ENCODE measurements around the gene BORCS5. TPM values are rescaled to one million over a fixed set of nuclear protein-coding genes. Genes with fewer than 3 reads are reported as not detected.

The BORCS5 gene
- total RNA-seq, 1 donor from 2014 or later, result 8.7 TPM

GRCh38 chr12:12387501-12387900 lies 30.6 kb downstream of the BORCS5 start:
- Histone ChIP-seq H3K4me3 (no peak overlapping the region), H3K27me3 (ENCODE audit: low read depth) (no peaks in the 10 kb centered on the region), H3K36me3 (no peaks in the 10 kb centered on the region), H3K27ac (replicated peaks) (no peak overlapping the region), H3K9me3 (replicated peaks) (no peaks in the 10 kb centered on the region), H3K4me1 (peaks cover 9% of the 10 kb centered on the region)
- no peak for DNase-seq
- TF ChIP-seq, protein P1, sequence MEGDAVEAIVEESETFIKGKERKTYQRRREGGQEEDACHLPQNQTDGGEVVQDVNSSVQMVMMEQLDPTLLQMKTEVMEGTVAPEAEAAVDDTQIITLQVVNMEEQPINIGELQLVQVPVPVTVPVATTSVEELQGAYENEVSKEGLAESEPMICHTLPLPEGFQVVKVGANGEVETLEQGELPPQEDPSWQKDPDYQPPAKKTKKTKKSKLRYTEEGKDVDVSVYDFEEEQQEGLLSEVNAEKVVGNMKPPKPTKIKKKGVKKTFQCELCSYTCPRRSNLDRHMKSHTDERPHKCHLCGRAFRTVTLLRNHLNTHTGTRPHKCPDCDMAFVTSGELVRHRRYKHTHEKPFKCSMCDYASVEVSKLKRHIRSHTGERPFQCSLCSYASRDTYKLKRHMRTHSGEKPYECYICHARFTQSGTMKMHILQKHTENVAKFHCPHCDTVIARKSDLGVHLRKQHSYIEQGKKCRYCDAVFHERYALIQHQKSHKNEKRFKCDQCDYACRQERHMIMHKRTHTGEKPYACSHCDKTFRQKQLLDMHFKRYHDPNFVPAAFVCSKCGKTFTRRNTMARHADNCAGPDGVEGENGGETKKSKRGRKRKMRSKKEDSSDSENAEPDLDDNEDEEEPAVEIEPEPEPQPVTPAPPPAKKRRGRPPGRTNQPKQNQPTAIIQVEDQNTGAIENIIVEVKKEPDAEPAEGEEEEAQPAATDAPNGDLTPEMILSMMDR (IDR thresholded peaks at IDR 0.05; ENCODE audit: borderline replicate concordance), result no peak
- intact Hi-C loops (cut with micrococcal nuclease), result no loop called here

DNA sequence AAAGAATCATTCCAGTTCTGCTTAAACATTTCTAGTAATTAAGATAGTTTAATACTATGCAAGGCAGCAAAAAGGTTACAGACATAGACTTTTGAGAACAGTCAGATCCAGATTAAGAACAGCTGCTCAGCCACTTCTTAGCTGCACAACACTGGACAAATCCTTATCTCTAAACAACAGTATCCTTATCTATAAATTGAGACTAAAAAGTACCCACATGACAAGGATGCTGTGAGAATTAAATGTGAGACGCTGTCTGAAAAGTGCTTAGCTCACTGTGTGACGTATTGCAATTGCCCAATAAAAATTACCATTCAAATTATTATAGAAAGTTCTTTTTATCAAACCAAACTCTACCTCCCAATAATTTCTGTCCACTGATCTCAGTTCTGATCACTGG lies 35.5 kb downstream of the BORCS5 start:
- no peak overlapping the region for H3K27ac ChIP-seq (replicated peaks)
- H3K4me3 ChIP-seq, result no peak overlapping the region
- intact Hi-C loops (cut with micrococcal nuclease), result no loop called here
- peaks cover 20% of the 10 kb centered on the region for H3K4me1 ChIP-seq
- TF ChIP-seq, protein P1 (IDR thresholded peaks at IDR 0.05; ENCODE audit: borderline replicate concordance), result no peak
- H3K36me3 ChIP-seq, result no peaks in the 10 kb centered on the region
- no peaks in the 10 kb centered on the region for H3K9me3 ChIP-seq (replicated peaks)
- H3K27me3 ChIP-seq (ENCODE audit: low read depth), result no peaks in the 10 kb centered on the region
- no peak for DNase-seq

DNA sequence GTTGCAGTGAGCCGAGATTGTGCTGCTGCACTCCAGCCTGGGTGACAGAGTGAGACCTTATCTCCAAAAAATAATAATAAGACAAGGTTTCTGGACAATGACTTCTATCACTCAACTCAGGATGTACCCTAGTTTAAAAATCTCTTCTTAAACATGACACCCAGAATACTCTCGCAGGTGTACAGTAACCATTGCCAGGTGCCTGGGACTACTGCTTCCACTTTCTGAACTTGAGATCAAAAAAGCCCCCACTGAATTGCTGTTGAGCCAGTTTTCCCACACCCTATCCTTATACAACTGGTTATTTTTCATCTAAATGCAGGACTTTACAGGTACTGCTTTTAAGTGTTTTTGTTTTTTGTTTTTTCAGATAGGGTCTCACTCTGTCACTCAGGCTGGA lies 36.3 kb downstream of the BORCS5 start:
- no peaks in the 10 kb centered on the region for H3K36me3 ChIP-seq
- H3K4me1 ChIP-seq, result peaks cover 25% of the 10 kb centered on the region
- no peak for DNase-seq
- no peak overlapping the region for H3K4me3 ChIP-seq
- H3K27ac ChIP-seq (replicated peaks), result no peak overlapping the region
- intact Hi-C loops (cut with micrococcal nuclease), result no loop called here
- TF ChIP-seq, protein P1 (IDR thresholded peaks at IDR 0.05; ENCODE audit: borderline replicate concordance), result no peak
- H3K27me3 ChIP-seq (ENCODE audit: low read depth), result no peaks in the 10 kb centered on the region
- H3K9me3 ChIP-seq (replicated peaks), result no peaks in the 10 kb centered on the region

- DNase-seq, result no peak
- H3K36me3 ChIP-seq, result no peaks in the 10 kb centered on the region
- H3K4me1 ChIP-seq, result peaks cover 35% of the 10 kb centered on the region
- no peaks in the 10 kb centered on the region for H3K9me3 ChIP-seq (replicated peaks)
- TF ChIP-seq, protein P1 (IDR thresholded peaks at IDR 0.05; ENCODE audit: borderline replicate concordance), result no peak
- no peak overlapping the region for H3K4me3 ChIP-seq
- intact Hi-C loops (cut with micrococcal nuclease), result no loop called here
- H3K27ac ChIP-seq (replicated peaks), result peak overlapping the region; percentile 69
- H3K27me3 ChIP-seq (ENCODE audit: low read depth), result no peaks in the 10 kb centered on the region
Observed at GRCh38 chr12:12396694-12397093, 39.8 kb downstream of the BORCS5 start.

- intact Hi-C loops (cut with micrococcal nuclease), result no loop called here
- Histone ChIP-seq H3K27me3 (ENCODE audit: low read depth) (no peaks in the 10 kb centered on the region), H3K36me3 (no peaks in the 10 kb centered on the region), H3K4me3 (no peak overlapping the region), H3K27ac (replicated peaks) (peak overlapping the region; percentile 69), H3K4me1 (peaks cover 35% of the 10 kb centered on the region), H3K9me3 (replicated peaks) (no peaks in the 10 kb centered on the region)
- no peak for DNase-seq
- TF ChIP-seq, protein P1 (IDR thresholded peaks at IDR 0.05; ENCODE audit: borderline replicate concordance), result no peak
Observed at GRCh38 chr12:12397184-12397583, 40.3 kb downstream of the BORCS5 start.

Data from left ventricle myocardium inferior (tissue), 1 donor.